ENCODE results near the gene ADAM10.
"Not testable (repeated sequence)": the region's sequence is repeated elsewhere in the genome, so short reads cannot be mapped to it uniquely, and the experiment has no call there.

The ADAM10 gene

GRCh38 chr15:58676766-58677165 lies 72.7 kb downstream of the ADAM10 start:
- no peak for DNase-seq (ENCODE audit: low spot score)

- DNase-seq (ENCODE audit: low spot score) = no peak
Observed at GRCh38 chr15:58671186-58671585, 78.3 kb downstream of the ADAM10 start.

- no peak for DNase-seq (ENCODE audit: low spot score)
Observed at GRCh38 chr15:58669108-58669507, 80.4 kb downstream of the ADAM10 start.

GRCh38 chr15:58666957-58667356 lies 82.5 kb downstream of the ADAM10 start:
- no peak for DNase-seq (ENCODE audit: low spot score)

- DNase-seq (ENCODE audit: low spot score) = no peak
Observed at GRCh38 chr15:58665672-58666071, 83.8 kb downstream of the ADAM10 start.

GRCh38 chr15:58650102-58650501 lies 99.4 kb downstream of the ADAM10 start:
- no peak for DNase-seq (ENCODE audit: low spot score)

- DNase-seq (ENCODE audit: low spot score) = no peak
Observed at GRCh38 chr15:58649175-58649574, 100.3 kb downstream of the ADAM10 start.

- no peak for DNase-seq (ENCODE audit: low spot score)
Observed at GRCh38 chr15:58643996-58644395, 105.5 kb downstream of the ADAM10 start.

GRCh38 chr15:58641660-58642059 lies 107.8 kb downstream of the ADAM10 start:
- DNase-seq (ENCODE audit: low spot score) = no peak

- DNase-seq (ENCODE audit: low spot score) = no peak
Observed at GRCh38 chr15:58639992-58640391, 109.5 kb downstream of the ADAM10 start.

- DNase-seq (ENCODE audit: low spot score) = no peak
Observed at GRCh38 chr15:58639002-58639756, 110.3 kb downstream of the ADAM10 start.

GRCh38 chr15:58632789-58633188 lies 116.7 kb downstream of the ADAM10 start:
- no peak for DNase-seq (ENCODE audit: low spot score)

GRCh38 chr15:58631319-58631718 lies 118.2 kb downstream of the ADAM10 start:
- DNase-seq (ENCODE audit: low spot score) = no peak

- DNase-seq (ENCODE audit: low spot score) = no peak
Observed at GRCh38 chr15:58629625-58630024, 119.9 kb downstream of the ADAM10 start.

- no peak for DNase-seq (ENCODE audit: low spot score)
Observed at GRCh38 chr15:58628206-58628947, 121.1 kb downstream of the ADAM10 start.

GRCh38 chr15:58627701-58628100 lies 121.8 kb downstream of the ADAM10 start:
- no peak for DNase-seq (ENCODE audit: low spot score)

- no peak for DNase-seq (ENCODE audit: low spot score)
Observed at GRCh38 chr15:58627046-58627445, 122.5 kb downstream of the ADAM10 start.

- DNase-seq (ENCODE audit: low spot score) = no peak
Observed at GRCh38 chr15:58626378-58626777, 123.1 kb downstream of the ADAM10 start.

- DNase-seq (ENCODE audit: low spot score) = no peak
Observed at GRCh38 chr15:58622877-58623276, 126.6 kb downstream of the ADAM10 start.

GRCh38 chr15:58620268-58620667 lies 129.2 kb downstream of the ADAM10 start:
- not testable (repeated sequence) for DNase-seq (ENCODE audit: low spot score)

GRCh38 chr15:58616171-58616570 lies 133.3 kb downstream of the ADAM10 start:
- DNase-seq (ENCODE audit: low spot score) = no peak

- no peak for DNase-seq (ENCODE audit: low spot score)
Observed at GRCh38 chr15:58611731-58612676, 137.5 kb downstream of the ADAM10 start.

Data from HuH-7.5 (cell line).